ENCODE results near the gene TMEM209.
"Not testable (repeated sequence)": the region's sequence is repeated elsewhere in the genome, so short reads cannot be mapped to it uniquely, and the experiment has no call there.

Gene TMEM209

DNA sequence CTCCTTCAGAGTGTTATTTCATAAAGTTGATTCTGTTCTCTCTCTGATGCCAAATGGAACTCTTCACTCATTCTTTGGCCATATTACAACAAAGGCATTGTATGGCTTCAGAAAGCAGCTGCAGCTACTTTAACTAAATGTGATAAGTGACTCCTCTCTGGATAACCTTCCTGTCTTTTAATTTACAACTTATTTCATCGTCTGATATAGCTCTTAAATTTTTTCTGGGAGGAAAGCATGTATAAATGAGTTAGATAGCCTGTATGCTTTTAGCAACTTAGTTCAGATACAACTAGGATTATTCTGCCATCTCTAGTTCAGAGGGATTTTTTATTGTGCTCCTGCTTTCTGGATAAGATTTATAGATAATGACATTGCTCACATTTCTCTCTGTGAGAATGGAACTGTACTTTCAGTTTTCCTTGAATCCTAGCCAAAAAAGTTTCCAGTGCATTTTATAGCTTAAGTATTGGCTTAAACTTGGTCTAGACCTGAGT, 77.3 kb downstream of the TMEM209 start:
- no peak overlapping the region for H3K4me3 ChIP-seq (ENCODE audit: low read length)
- H3K36me3 ChIP-seq (ENCODE audit: control insufficient read depth, insufficient read depth, low read length): peaks cover 4% of the 10 kb centered on the region
- no peak overlapping the region for H2BK120ac ChIP-seq (ENCODE audit: low read depth, low read length)
- H3K18ac ChIP-seq (ENCODE audit: low read length): no peak overlapping the region
- no peak overlapping the region for H2AK5ac ChIP-seq (ENCODE audit: low read length)
- H3K56ac ChIP-seq (ENCODE audit: low read length): no peak overlapping the region
- no peak overlapping the region for H3K9ac ChIP-seq (ENCODE audit: low read length)
- no peak overlapping the region for H3K27ac ChIP-seq (ENCODE audit: low read depth, low read length)
- no peak overlapping the region for H3K4ac ChIP-seq (ENCODE audit: low read depth, low read length)
- H2BK5ac ChIP-seq (ENCODE audit: low read length): no peak overlapping the region
- H3K79me2 ChIP-seq (ENCODE audit: control insufficient read depth, insufficient read depth, low read length): no peaks in the 10 kb centered on the region
- DNase-seq: no peak
- H3K4me2 ChIP-seq (ENCODE audit: low read length): no peak overlapping the region
- WGBS (ENCODE audit: extremely low coverage, insufficient coverage, low lambda C conversion rate): no CpG with 5 or more reads among the region's 1 CpG
- no peaks in the 10 kb centered on the region for H3K79me1 ChIP-seq (ENCODE audit: low read length)
- H4K5ac ChIP-seq (ENCODE audit: low read length): no peak overlapping the region
- no peaks in the 10 kb centered on the region for H3K4me1 ChIP-seq (ENCODE audit: control insufficient read depth, low read depth, low read length)
- no peak overlapping the region for H2BK15ac ChIP-seq (replicated peaks; ENCODE audit: low read depth)
- H3K27me3 ChIP-seq (ENCODE audit: insufficient read depth, low read length, poor library complexity): no peaks in the 10 kb centered on the region
- no peak overlapping the region for H3K23ac ChIP-seq (ENCODE audit: low read length)
- no peak overlapping the region for H4K8ac ChIP-seq (ENCODE audit: low read depth, low read length)

GRCh38 chr7:130127404-130127803, 77.8 kb downstream of the TMEM209 start:
- H3K4me2 ChIP-seq (ENCODE audit: low read length): no peak overlapping the region
- H3K27ac ChIP-seq (ENCODE audit: low read depth, low read length): no peak overlapping the region
- H4K8ac ChIP-seq (ENCODE audit: low read depth, low read length): no peak overlapping the region
- no peak overlapping the region for H2BK5ac ChIP-seq (ENCODE audit: low read length)
- no peak overlapping the region for H3K4ac ChIP-seq (ENCODE audit: low read depth, low read length)
- no peak for DNase-seq
- H4K5ac ChIP-seq (ENCODE audit: low read length): no peak overlapping the region
- H3K4me1 ChIP-seq (ENCODE audit: control insufficient read depth, low read depth, low read length): no peaks in the 10 kb centered on the region
- H3K27me3 ChIP-seq (ENCODE audit: insufficient read depth, low read length, poor library complexity): no peaks in the 10 kb centered on the region
- no peak overlapping the region for H3K4me3 ChIP-seq (ENCODE audit: low read length)
- no peak overlapping the region for H2BK120ac ChIP-seq (ENCODE audit: low read depth, low read length)
- no peak overlapping the region for H3K9ac ChIP-seq (ENCODE audit: low read length)
- no peaks in the 10 kb centered on the region for H3K79me1 ChIP-seq (ENCODE audit: low read length)
- H3K23ac ChIP-seq (ENCODE audit: low read length): no peak overlapping the region
- no CpG with 5 or more reads among the region's 2 CpGs for WGBS (ENCODE audit: extremely low coverage, insufficient coverage, low lambda C conversion rate)
- no peak overlapping the region for H2AK5ac ChIP-seq (ENCODE audit: low read length)
- peaks cover 7% of the 10 kb centered on the region for H3K36me3 ChIP-seq (ENCODE audit: control insufficient read depth, insufficient read depth, low read length)
- no peak overlapping the region for H2BK15ac ChIP-seq (replicated peaks; ENCODE audit: low read depth)
- H3K18ac ChIP-seq (ENCODE audit: low read length): no peak overlapping the region
- H3K79me2 ChIP-seq (ENCODE audit: control insufficient read depth, insufficient read depth, low read length): no peaks in the 10 kb centered on the region
- H3K56ac ChIP-seq (ENCODE audit: low read length): no peak overlapping the region

- H4K5ac ChIP-seq (ENCODE audit: low read length); H3K27ac ChIP-seq (ENCODE audit: low read depth, low read length); H3K36me3 ChIP-seq (ENCODE audit: control insufficient read depth, insufficient read depth, low read length); H3K27me3 ChIP-seq (ENCODE audit: insufficient read depth, low read length, poor library complexity); H3K9ac ChIP-seq (ENCODE audit: low read length); H3K4me3 ChIP-seq (ENCODE audit: low read length); H2BK120ac ChIP-seq (ENCODE audit: low read depth, low read length); H3K79me1 ChIP-seq (ENCODE audit: low read length); H3K18ac ChIP-seq (ENCODE audit: low read length); H2AK5ac ChIP-seq (ENCODE audit: low read length); H3K23ac ChIP-seq (ENCODE audit: low read length); DNase-seq; H3K79me2 ChIP-seq (ENCODE audit: control insufficient read depth, insufficient read depth, low read length); H2BK15ac ChIP-seq (replicated peaks; ENCODE audit: low read depth); H4K8ac ChIP-seq (ENCODE audit: low read depth, low read length); H3K56ac ChIP-seq (ENCODE audit: low read length); H3K4me1 ChIP-seq (ENCODE audit: control insufficient read depth, low read depth, low read length); H2BK5ac ChIP-seq (ENCODE audit: low read length); H3K4me2 ChIP-seq (ENCODE audit: low read length); H3K4ac ChIP-seq (ENCODE audit: low read depth, low read length): not testable (repeated sequence)
- WGBS (ENCODE audit: extremely low coverage, insufficient coverage, low lambda C conversion rate): no CpG with 5 or more reads among the region's 3 CpGs
These were observed 78.4 kb downstream of the TMEM209 start for GRCh38 chr7:130126840-130127239.

- no peak overlapping the region for H3K4me2 ChIP-seq (ENCODE audit: low read length)
- H3K18ac ChIP-seq (ENCODE audit: low read length): no peak overlapping the region
- H2AK5ac ChIP-seq (ENCODE audit: low read length): no peak overlapping the region
- DNase-seq: no peak
- no peak overlapping the region for H4K8ac ChIP-seq (ENCODE audit: low read depth, low read length)
- H3K27me3 ChIP-seq (ENCODE audit: insufficient read depth, low read length, poor library complexity): no peaks in the 10 kb centered on the region
- no peaks in the 10 kb centered on the region for H3K4me1 ChIP-seq (ENCODE audit: control insufficient read depth, low read depth, low read length)
- no peak overlapping the region for H3K23ac ChIP-seq (ENCODE audit: low read length)
- H3K79me1 ChIP-seq (ENCODE audit: low read length): no peaks in the 10 kb centered on the region
- no peak overlapping the region for H2BK5ac ChIP-seq (ENCODE audit: low read length)
- H3K4ac ChIP-seq (ENCODE audit: low read depth, low read length): no peak overlapping the region
- no peak overlapping the region for H2BK15ac ChIP-seq (replicated peaks; ENCODE audit: low read depth)
- no peaks in the 10 kb centered on the region for H3K79me2 ChIP-seq (ENCODE audit: control insufficient read depth, insufficient read depth, low read length)
- WGBS (ENCODE audit: extremely low coverage, insufficient coverage, low lambda C conversion rate): no CpG with 5 or more reads among the region's 2 CpGs
- H3K36me3 ChIP-seq (ENCODE audit: control insufficient read depth, insufficient read depth, low read length): peaks cover 5% of the 10 kb centered on the region
- no peak overlapping the region for H3K9ac ChIP-seq (ENCODE audit: low read length)
- H4K5ac ChIP-seq (ENCODE audit: low read length): no peak overlapping the region
- no peak overlapping the region for H3K56ac ChIP-seq (ENCODE audit: low read length)
- no peak overlapping the region for H3K4me3 ChIP-seq (ENCODE audit: low read length)
- H2BK120ac ChIP-seq (ENCODE audit: low read depth, low read length): no peak overlapping the region
- H3K27ac ChIP-seq (ENCODE audit: low read depth, low read length): no peak overlapping the region
These were observed 80.5 kb downstream of the TMEM209 start for GRCh38 chr7:130124711-130125110.

GRCh38 chr7:130123501-130123900, 81.7 kb downstream of the TMEM209 start:
- no peaks in the 10 kb centered on the region for H3K79me1 ChIP-seq (ENCODE audit: low read length)
- DNase-seq: no peak
- no peak overlapping the region for H2AK5ac ChIP-seq (ENCODE audit: low read length)
- H3K9ac ChIP-seq (ENCODE audit: low read length): no peak overlapping the region
- H3K4me1 ChIP-seq (ENCODE audit: control insufficient read depth, low read depth, low read length): no peaks in the 10 kb centered on the region
- H2BK5ac ChIP-seq (ENCODE audit: low read length): no peak overlapping the region
- no peaks in the 10 kb centered on the region for H3K79me2 ChIP-seq (ENCODE audit: control insufficient read depth, insufficient read depth, low read length)
- H3K56ac ChIP-seq (ENCODE audit: low read length): no peak overlapping the region
- no peaks in the 10 kb centered on the region for H3K27me3 ChIP-seq (ENCODE audit: insufficient read depth, low read length, poor library complexity)
- no peak overlapping the region for H3K4ac ChIP-seq (ENCODE audit: low read depth, low read length)
- H3K4me3 ChIP-seq (ENCODE audit: low read length): no peak overlapping the region
- H4K8ac ChIP-seq (ENCODE audit: low read depth, low read length): no peak overlapping the region
- peaks cover 5% of the 10 kb centered on the region for H3K36me3 ChIP-seq (ENCODE audit: control insufficient read depth, insufficient read depth, low read length)
- H3K27ac ChIP-seq (ENCODE audit: low read depth, low read length): no peak overlapping the region
- no peak overlapping the region for H2BK15ac ChIP-seq (replicated peaks; ENCODE audit: low read depth)
- no peak overlapping the region for H3K23ac ChIP-seq (ENCODE audit: low read length)
- H3K4me2 ChIP-seq (ENCODE audit: low read length): no peak overlapping the region
- no peak overlapping the region for H3K18ac ChIP-seq (ENCODE audit: low read length)
- no peak overlapping the region for H4K5ac ChIP-seq (ENCODE audit: low read length)
- H2BK120ac ChIP-seq (ENCODE audit: low read depth, low read length): no peak overlapping the region

- Histone ChIP-seq H3K27me3 (ENCODE audit: insufficient read depth, low read length, poor library complexity) (no peaks in the 10 kb centered on the region), H3K23ac (ENCODE audit: low read length) (no peak overlapping the region), H3K4ac (ENCODE audit: low read depth, low read length) (no peak overlapping the region), H3K79me2 (ENCODE audit: control insufficient read depth, insufficient read depth, low read length) (no peaks in the 10 kb centered on the region), H2BK15ac (replicated peaks; ENCODE audit: low read depth) (no peak overlapping the region), H2AK5ac (ENCODE audit: low read length) (no peak overlapping the region), H3K79me1 (ENCODE audit: low read length) (no peaks in the 10 kb centered on the region), H3K36me3 (ENCODE audit: control insufficient read depth, insufficient read depth, low read length) (peaks cover 3% of the 10 kb centered on the region), H3K9ac (ENCODE audit: low read length) (no peak overlapping the region), H3K18ac (ENCODE audit: low read length) (no peak overlapping the region), H3K27ac (ENCODE audit: low read depth, low read length) (no peak overlapping the region), H3K4me3 (ENCODE audit: low read length) (no peak overlapping the region), H2BK120ac (ENCODE audit: low read depth, low read length) (no peak overlapping the region), H4K8ac (ENCODE audit: low read depth, low read length) (no peak overlapping the region), H3K4me2 (ENCODE audit: low read length) (no peak overlapping the region), H3K56ac (ENCODE audit: low read length) (no peak overlapping the region), H3K4me1 (ENCODE audit: control insufficient read depth, low read depth, low read length) (no peaks in the 10 kb centered on the region), H2BK5ac (ENCODE audit: low read length) (no peak overlapping the region), H4K5ac (ENCODE audit: low read length) (no peak overlapping the region)
- no peak for DNase-seq
- no CpG with 5 or more reads among the region's 4 CpGs for WGBS (ENCODE audit: extremely low coverage, insufficient coverage, low lambda C conversion rate)
These were observed 86.4 kb downstream of the TMEM209 start for GRCh38 chr7:130118801-130119200.

Data from mesendoderm (in vitro differentiated cells).